GM21717 (cell line): ENCODE data around the gene PSMD7.
A peak's percentile ranks its signal among the peaks of the same experiment; 100 is the strongest.
"Not testable (repeated sequence)": the region's sequence is repeated elsewhere in the genome, so short reads cannot be mapped to it uniquely, and the experiment has no call there.

Experiments
- ATAC-seq: cut with Tn5 transposase; IDR thresholded peaks from one replicate; pipeline ENCODE4 v1.9.1; 2021; ENCODE audit warnings: mild to moderate bottlenecking, moderate library complexity; ENCODE audit not compliant: unreplicated experiment

Gene PSMD7

DNA sequence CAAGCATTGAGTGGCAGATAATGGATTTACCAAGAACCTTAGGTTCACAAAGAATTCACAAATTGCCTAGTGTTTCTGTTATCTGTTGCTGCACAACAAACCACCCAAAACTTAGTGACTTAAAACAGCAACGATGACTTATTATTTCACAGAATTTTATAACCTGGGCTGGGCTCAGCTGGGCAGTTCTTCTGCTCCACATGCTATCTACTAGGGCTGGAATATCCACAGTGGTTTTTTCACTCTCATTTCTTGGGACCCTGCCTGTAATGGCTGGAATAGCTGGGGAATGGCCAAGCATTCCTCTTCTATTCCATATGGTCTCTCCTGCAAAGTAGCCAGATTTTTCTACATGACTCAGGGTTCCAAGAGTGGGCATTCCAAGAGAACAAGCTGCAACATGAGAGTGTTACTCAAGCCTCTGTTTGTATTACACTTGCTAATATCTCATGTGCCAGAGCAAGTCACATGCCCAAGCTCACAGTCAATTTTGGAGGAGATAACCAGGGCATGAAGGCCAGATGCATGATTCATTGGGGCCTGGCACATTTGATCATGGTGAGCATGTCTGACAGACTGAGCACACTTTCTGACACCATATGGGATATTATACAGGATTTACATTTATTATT, 4.9 kb upstream of the PSMD7 start:
- no peak for ATAC-seq

DNA sequence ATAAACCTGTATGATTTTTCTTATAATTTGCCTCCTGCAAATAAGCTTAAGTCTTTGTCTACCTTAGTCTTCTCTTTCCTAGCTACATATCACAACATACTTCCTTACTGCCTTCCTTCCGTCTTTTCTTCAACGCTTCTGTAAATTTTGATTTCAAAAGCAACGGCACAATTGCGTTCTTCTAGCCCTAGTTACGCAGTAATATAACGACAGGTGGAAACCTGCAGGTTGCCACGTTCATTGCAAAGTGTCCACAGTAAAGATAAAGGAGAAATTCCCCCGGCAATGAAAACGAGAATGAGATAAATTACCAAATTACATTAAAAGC, 546 bp upstream of the PSMD7 start:
- peak; percentile 7 for ATAC-seq

DNA sequence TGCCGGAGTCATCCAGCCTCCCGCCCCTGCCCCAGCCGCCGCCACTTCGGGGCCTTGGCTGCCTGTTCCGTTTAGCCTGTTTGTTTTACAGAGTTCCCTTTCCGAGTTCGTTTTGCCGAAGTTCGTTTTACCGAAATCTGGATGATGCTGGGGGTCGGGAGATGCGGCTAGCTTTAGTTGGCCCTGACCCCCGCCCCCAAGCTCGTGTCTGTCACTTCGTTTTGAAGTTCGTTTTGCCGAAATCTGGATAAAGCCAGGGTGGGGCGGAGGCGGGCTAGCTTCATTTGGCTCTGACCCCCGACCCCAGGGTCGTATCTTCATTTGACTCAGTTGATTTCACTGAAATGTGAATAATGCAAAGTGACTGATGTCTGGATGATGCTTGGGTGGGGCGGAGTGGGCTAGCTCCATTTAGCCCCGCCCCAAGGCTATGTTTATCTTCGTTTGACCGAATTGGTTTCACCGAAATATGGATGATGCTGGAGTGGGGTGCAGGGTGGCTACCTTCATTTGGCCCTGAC, 591 bp downstream of the PSMD7 start:
- ATAC-seq, result peak; percentile 44

DNA sequence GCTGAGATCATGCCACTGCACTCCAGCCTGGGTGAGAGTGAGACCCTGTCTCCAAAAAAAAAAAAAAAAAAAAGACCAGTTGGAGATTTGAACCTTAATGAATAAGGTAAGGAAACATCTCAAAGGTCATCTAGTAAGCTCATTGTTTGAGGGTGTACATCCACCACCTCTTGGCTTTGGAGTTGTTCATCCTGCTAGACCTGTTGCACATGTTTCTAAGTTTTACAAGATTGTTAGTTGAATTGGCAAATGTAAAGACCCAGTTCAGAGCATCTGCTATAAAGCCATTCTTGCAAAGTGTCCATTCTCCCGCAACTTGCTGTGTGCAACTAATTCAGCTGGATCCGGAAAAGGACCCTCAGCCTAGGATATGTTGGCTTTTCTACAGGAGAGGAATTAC, 1.5 kb downstream of the PSMD7 start:
- ATAC-seq, result no peak

DNA sequence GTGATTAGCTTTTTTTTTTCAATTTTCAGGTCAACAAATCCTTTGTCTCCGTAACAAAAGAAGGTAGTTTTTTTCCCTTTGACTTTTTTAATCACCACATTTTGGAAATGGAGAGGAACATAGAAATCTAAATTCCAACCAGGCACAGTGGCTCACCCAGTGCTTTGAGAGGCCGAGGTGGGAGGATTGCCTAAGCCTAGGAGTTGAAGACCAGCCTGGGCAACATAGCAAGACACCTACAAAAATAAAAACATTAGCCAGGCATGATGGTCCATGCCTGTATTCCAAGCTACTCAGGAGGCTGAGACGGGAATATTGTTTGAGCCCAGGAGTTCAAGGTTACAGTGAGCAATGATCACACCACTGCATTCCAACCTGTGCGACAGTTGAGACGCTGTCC, 5.7 kb downstream of the PSMD7 start:
- ATAC-seq, result no peak

DNA sequence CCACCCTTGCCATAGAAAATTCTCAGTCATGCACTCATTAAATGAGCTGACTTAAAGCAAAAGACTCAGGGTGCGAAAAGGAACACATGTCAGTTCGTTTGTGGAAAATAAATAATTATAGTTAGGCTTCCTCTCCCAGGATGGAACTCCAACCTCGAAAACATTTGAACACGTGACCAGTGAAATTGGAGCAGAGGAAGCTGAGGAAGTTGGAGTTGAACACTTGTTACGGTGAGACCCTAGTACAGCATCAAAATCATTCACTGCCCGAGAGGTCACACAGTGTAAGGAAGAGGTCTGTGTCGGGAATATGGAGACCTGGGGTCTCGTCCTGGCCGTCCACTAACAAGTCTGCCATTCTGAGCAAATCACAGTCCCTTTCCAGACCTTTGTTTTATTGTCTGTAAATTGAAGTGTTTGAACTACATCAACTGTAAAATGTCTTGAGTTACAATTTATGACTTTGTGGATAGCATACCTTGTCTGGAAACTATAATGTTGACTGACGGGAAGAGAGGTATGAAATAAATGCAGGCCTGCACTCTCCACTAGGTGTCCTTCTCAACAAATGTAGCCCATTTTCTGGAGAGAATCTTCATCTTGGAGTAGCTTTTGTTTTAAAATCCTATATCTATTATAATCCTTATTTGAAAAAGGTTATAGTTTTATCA, 7.7 kb downstream of the PSMD7 start:
- no peak for ATAC-seq

DNA sequence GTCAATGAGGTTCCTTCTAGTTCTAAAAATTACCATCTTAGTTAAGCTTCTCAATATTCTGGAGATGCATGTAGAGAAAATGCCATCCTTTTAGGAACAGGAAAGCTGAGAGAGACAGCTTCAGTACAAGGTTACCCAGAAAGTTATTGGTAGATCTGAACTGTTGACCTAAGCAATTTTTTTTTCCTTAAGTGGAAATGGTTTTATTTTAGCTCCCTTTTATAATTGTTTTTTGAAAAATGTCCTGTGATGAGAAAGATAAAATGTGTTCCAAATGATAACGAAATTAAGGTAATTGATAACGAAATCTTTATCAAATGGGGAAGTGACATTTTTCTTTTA, 8.2 kb downstream of the PSMD7 start:
- no peak for ATAC-seq

DNA sequence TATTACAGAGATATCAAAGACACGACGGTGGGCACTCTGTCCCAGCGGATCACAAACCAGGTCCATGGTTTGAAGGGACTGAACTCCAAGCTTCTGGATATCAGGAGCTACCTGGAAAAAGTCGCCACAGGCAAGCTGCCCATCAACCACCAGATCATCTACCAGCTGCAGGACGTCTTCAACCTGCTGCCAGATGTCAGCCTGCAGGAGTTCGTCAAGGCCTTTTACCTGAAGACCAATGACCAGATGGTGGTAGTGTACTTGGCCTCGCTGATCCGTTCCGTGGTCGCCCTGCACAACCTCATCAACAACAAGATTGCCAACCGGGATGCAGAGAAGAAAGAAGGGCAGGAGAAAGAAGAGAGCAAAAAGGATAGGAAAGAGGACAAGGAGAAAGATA, 8.7 kb downstream of the PSMD7 start:
- ATAC-seq, result no peak

DNA sequence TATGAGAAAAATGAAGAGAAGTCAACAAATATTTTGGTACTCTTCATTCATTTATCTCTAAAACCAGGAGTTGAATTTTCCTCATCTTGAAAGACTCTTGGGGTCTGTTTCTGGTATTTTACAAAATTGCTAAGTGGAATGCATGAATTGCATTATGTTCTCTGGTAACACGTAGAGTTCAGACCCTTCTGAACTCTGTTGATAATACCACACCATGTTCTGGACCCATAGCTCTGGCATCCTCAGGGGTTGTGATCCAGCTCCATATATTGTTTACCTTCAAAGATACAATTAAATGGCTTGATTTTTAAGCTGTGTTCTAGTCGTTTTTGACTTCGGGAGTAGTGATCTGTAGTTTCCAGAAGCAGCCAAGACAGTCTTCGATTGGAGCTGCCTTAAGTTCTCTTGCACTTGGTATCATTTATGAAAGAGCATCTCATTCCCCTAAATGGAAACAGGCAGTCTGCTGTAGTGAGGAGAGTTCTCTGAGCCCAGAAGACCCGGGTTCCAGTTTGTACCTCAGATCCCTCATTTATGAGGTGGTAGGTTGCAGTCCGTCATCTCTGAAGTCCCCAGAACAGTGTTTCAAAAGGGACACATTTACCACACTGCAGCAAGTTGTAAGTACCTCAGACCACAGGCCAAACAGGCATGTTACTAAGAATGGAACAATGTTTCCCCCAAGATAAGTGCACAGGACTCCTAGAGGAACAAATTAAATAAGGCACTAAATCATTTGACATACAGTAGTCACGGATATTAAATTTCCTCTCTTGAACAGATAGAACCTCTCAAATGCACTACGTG, 9.6 kb downstream of the PSMD7 start:
- ATAC-seq, result no peak

DNA sequence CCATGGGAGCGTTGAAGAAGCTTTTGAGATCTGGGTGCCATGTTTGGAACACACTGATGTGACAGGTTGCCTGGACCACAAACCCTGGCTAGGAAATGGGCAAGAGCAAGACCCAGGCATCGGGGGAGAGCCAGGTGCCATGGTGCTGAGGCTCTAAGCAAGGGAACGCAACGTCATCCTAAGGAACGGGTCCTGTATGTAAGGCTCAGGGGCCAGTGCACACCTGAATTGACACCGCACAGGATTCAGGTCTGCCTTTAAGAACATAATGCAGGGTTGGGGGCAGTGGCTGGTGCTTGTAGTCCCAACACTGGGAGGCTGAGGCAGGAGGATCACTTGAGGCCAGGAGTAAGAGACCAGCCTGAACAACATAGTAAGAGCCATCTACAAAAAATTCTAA, 10.8 kb downstream of the PSMD7 start:
- ATAC-seq, result no peak

DNA sequence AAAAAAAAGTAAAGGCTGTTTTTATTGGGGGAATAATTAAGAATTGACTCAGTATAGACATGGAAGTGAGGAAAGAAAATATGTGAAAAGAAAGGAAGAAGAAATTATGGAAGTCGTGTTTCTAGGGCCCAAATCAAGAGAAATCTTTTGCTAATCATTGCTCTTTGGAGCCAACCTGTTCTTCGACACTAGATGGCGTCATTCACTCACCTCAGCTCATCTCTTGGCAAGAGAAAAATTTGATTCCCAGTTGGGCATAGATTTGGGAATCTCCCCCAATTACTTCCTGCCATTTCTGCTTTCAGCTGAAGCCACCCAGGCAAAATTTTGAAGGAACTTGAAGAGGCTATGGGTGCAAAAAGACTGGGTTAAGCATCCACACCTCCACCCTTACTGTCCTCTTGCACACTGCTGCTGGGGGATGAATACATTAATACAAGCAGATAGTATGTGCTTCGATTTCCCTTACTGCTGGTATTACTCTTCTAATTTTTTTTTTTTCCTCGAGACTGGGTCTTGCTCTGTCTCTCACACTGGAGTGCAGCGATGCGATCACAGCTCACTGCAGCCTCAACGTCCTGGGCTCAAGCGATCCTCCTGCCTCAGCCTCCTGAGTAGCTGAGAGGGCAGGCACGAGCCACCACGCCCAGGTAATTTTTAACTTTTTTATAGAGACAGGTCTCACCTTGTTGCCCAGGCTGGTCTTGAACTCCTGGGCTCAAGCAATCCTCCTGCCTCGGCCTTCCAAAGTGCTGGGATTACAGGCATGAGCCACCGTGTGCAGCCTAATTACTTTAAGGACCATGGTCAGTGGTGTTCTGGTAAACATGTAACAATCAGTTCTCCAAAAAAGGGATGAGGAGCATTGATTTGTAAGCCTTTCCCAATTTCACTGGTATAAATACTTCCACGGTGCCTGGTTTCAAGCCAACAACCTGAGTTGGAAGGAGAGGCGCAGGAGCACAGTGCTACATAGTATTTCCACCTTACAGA, 13.5 kb downstream of the PSMD7 start:
- ATAC-seq, result peak; percentile 50

DNA sequence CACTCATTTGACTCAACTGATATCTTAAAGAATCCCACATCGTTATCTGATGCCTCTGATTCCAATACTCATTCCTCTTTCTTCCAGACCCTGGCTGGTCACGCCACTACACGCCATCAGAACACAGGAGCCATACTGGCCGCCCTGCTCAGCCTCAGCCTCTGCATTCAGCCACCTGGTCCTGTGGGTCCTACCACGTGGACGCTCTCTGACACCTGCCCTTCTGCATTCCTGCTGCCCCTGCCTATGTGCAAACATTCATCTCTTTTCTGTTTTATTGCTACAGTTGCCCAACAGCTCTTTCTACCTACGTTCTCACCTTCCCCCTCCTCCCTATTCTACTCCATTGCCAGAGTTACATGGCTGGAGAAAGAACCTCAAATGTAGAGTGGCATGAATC, 18.4 kb downstream of the PSMD7 start:
- ATAC-seq, result no peak

DNA sequence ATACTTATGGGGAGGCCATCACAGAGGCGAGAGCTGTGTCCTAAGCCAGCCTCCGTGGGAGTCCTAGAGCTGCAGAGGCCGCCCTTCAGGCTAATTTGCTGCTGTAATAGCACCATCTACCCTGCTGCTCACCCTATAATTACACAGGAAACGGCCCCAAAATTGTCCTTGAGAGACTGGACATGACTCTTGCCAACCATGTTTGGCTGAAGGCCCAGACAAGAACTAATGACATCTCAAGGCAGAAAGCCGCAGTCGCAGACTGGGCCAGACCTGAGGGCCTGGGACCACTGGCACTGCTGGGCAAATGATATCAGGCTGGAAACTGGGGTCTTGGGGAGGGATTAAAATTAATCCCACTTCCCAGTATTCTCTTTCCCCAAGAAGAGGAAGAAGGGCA, 24.1 kb downstream of the PSMD7 start:
- ATAC-seq, result no peak

DNA sequence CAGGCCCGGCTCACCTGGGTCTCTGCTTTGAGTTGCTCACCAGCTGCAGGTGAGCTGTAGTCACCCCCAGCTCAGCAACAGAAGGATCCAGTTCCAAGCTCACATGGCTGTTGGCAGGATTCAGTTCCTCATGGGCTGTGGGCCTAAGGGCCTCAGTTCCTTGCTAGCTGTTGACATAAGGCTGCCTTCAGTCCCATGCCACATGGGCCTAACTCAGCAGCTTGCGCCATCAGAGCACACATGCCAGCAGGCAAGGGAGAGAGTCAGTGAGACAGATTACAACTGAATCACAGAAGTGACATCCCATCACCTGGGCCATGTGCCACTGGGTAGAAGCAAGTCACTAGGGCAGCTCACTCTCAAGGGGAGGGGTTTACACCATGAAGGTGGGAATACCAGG, 24.7 kb downstream of the PSMD7 start:
- ATAC-seq, result no peak

DNA sequence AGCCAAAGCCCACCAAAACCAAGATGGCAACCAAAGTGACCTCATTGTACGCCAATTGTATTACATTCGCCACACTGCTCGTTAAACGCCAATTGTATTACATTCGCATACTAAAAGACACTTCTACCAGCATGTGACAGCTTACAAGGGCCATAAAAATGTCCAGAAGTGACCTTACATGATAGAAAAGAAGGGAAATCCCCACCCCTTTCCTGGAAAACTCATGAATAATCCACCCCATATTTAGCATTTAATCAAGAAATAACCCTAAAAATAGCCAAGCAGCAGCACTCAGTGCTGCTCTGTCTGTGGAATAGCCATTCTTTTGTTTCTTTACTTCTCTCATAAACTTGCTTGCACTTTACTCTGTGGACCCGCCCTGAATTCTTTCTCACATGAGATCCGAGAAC, 25.7 kb downstream of the PSMD7 start:
- no peak for ATAC-seq

DNA sequence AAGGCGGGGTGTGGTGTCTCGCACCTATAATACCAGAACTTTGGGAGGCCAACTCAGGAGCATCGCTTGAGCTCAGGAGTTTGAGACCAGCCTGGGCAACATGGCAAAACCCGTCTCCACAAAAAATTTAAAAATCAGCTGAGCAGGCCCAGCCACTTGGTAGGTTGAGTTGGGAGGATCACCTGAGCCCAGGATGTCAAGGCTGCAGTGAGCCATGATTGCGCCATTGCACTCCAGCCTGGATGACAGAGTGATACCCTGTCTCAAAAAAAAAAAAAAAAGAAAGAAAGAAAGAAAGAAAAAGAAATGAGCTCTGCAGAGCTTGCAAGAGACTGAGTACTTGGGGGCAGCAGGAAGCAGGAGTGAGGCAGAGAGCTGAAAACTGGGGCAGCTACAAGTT, 28.2 kb downstream of the PSMD7 start:
- not testable (repeated sequence) for ATAC-seq

DNA sequence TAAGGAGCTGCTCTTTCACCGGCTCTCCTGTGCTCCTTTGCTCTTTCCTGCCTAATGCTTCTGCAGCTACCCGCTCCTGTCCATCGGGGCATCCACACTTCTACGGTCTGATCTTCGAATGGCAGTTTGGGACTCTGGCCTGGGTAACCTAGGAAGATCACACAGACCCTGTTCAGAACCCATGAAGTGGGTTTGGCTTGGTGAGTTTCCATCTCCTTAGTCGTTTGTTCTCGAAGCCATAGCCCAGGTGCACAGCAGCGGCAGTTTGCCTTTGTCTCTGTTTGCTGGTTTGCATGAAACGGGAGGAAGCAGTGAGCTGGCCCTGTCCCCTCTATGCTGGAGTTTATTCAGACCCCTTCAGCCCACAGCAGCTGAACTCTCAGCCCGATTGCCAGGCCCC, 29.0 kb downstream of the PSMD7 start:
- ATAC-seq, result no peak

DNA sequence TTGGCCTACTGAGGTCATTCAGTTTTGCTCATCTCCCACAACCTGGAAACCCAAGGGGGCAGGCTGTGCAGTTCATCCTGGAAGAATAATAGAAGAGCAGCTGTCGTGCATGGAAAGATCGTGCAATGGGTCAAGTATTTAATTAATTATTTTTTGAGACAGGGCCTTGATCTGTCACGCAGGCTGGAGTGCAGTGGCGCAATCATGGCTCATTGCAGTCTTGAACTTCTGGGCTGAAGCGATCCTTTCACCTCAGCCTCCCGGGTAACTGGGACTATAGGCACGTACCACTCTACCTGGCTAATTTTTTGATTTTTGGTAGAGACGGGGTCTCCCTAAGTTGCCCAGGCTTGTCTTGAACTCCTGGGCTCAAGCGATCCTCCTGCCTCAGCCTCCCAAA, 31.7 kb downstream of the PSMD7 start:
- ATAC-seq, result not testable (repeated sequence)

DNA sequence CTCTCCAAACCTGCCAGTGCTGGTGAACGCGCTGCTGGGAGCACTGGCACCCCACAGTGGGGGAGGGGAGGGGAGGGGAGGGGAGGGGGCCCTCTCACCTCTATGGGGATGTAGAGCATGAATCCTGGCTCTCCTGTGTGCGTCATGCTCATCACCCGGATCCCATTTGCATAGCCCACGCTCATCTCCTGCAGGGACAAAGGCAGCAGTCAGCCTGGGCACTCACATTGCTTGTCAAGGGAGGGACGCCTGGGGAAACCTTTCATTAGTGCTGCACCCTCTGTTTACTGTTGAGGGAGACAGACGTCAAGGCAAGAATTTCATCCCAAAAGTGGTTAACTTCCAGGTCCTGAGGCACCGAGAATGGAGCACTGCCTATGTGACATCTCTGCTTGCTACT, 35.9 kb downstream of the PSMD7 start:
- ATAC-seq, result not testable (repeated sequence)

DNA sequence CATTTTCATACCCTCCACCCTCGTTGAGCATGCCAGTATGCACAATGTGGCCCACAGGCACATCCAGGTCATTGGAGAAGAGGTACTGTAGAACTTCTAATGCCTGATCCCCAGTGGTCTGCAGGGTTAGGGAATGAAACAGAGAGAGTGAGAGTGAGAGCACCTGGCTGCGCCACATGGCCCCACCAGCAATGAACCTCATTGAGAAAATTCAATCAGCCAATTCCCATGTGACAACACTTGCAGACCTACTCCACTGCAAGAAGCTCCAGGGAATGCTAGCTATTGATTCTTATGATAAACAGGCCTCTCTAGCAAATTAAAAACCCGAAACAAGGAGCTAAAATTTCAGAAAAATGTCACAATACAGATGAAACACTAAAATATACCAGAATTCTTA, 40.9 kb downstream of the PSMD7 start:
- not testable (repeated sequence) for ATAC-seq

DNA sequence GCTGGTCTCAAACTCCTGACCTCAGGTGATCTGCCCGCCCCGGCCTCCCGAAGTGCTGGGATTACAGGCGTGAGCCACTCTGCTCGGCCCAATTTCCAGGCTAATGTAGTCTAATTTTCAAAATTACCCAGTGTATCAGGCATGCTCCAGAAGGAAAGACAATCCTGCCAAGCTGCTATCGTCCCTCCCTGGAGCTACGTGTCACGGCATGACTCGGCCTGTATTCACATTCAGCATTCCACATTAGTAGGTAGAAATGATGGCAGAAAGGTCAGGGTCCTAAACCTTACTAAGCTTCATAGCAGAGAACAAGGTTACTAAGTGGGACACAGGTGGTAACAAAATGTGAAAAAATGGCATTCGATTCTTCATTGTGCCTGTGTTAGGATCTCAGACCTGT, 42.6 kb downstream of the PSMD7 start:
- not testable (repeated sequence) for ATAC-seq
